ENCODE measurements around the gene PTPRZ1.

PTPRZ1 gene

DNA sequence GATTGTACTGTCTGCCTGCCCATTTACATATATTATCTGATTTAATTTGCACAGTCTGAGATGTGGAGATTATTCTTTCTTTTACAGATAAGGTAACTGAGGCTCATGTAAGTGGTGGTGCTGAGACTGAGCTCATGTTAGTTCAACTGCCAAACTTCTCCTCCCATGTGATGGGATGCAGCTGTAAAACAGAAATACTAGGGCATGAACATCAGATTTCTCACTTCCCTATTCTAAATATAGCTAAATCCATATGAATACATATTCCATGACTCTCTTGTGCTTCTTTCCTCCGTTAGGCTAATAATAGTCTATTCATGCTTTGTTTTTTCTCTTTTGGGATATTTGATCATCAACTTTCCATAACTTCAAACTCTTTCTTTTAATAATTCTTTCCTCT, 84.7 kb downstream of the PTPRZ1 start:
- TF ChIP-seq, protein P1, sequence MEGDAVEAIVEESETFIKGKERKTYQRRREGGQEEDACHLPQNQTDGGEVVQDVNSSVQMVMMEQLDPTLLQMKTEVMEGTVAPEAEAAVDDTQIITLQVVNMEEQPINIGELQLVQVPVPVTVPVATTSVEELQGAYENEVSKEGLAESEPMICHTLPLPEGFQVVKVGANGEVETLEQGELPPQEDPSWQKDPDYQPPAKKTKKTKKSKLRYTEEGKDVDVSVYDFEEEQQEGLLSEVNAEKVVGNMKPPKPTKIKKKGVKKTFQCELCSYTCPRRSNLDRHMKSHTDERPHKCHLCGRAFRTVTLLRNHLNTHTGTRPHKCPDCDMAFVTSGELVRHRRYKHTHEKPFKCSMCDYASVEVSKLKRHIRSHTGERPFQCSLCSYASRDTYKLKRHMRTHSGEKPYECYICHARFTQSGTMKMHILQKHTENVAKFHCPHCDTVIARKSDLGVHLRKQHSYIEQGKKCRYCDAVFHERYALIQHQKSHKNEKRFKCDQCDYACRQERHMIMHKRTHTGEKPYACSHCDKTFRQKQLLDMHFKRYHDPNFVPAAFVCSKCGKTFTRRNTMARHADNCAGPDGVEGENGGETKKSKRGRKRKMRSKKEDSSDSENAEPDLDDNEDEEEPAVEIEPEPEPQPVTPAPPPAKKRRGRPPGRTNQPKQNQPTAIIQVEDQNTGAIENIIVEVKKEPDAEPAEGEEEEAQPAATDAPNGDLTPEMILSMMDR (IDR thresholded peaks at IDR 0.05; ENCODE audit: borderline replicate concordance, control extremely low read depth, extremely low read depth, insufficient read depth, missing control alignments) = no peak
- in situ Hi-C loops (cut with MboI; ENCODE audit: low sequenced_read_pairs, unreplicated experiment) = no loop called here
- no peak for DNase-seq (ENCODE audit: low spot score)

DNA sequence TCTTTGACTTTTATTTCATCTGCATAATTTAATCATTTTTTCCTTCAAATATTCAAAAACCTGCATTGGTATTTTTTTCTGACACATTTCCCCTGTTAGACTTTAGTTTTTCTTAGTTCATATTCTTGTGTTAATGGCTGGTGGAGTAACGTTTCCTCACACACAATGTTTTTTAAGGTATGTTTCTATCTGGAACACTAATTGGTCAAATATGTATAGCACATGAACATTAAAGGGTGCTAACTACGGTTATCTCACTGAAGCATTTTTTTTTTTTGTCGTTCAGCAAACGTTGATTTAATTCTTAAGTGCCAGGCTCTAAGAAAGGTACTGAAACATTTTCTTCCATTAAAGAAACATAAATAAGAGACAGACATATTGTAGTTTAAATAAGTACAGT, 87.7 kb downstream of the PTPRZ1 start:
- no peak for DNase-seq (ENCODE audit: low spot score)
- in situ Hi-C loops (cut with MboI; ENCODE audit: low sequenced_read_pairs, unreplicated experiment) = no loop called here
- TF ChIP-seq, protein P1 (IDR thresholded peaks at IDR 0.05; ENCODE audit: borderline replicate concordance, control extremely low read depth, extremely low read depth, insufficient read depth, missing control alignments) = no peak

DNA sequence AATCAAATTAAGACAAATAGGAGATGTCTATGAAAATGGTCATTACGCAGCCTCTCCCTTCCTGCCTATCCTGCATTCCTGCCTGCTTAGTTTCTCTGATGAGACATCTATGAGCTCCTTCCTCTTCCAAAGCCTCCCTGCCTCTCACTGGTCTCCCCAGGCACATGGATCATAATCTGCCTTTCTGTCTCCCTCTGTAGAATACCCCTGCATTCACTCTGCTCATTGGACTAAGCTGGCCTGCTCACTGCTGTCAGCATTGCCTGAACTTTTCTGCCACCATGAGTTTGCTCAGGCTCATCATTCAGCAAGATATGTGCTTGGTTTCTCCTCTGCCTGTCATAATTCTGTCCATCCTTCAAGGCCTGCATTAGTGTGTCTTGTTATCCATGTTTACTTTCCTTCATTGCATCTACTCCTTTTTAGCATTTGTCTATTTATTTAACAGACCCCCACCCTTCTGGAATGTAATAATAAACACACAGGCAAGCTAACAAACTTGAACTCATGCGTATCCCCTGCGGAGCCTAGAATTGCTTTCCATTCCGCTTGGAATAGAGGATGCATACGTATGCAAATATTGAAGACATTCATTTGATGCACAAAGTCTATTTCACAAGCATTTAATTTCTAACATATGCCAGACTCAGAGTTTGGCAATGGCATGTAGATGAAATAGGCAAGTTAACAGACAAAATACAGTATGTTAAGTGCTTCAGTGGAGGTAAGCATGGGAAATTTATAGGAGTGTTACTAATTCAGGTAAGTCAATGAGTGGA, 88.3 kb downstream of the PTPRZ1 start:
- DNase-seq (ENCODE audit: low spot score) = no peak
- in situ Hi-C loops (cut with MboI; ENCODE audit: low sequenced_read_pairs, unreplicated experiment) = no loop called here
- TF ChIP-seq, protein P1 (IDR thresholded peaks at IDR 0.05; ENCODE audit: borderline replicate concordance, control extremely low read depth, extremely low read depth, insufficient read depth, missing control alignments) = no peak

DNA sequence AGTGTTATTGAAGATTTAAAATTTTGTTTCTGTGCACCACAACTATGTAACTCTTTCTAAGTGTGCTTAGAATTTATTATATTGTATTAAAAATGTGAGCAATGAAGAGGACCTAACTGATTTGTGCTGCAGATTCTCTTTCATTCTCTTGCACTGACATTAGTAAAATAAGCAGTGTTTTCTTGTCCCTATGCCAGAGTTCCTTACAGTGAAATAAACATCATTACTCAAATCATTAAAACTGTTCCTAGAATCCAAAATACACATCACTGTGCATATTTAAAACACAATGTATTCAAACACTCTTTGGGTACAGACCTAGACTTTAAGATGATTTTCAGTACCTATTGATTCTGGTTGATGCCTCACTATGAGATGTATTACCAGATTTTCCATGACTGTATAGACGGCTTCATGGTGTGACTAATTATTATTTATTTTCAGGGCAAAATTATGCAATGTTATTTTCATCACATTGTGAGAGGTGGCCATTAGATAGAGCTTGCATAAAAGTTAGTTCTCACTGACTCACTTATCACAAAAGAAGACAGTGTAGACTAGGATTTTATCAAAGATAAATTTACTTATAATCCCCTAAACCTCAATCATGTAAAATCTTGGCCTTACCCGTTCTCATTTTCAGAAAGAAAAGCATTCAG, 93.4 kb downstream of the PTPRZ1 start:
- TF ChIP-seq, protein P1 (IDR thresholded peaks at IDR 0.05; ENCODE audit: borderline replicate concordance, control extremely low read depth, extremely low read depth, insufficient read depth, missing control alignments) = no peak
- in situ Hi-C loops (cut with MboI; ENCODE audit: low sequenced_read_pairs, unreplicated experiment) = no loop called here
- DNase-seq (ENCODE audit: low spot score) = no peak

DNA sequence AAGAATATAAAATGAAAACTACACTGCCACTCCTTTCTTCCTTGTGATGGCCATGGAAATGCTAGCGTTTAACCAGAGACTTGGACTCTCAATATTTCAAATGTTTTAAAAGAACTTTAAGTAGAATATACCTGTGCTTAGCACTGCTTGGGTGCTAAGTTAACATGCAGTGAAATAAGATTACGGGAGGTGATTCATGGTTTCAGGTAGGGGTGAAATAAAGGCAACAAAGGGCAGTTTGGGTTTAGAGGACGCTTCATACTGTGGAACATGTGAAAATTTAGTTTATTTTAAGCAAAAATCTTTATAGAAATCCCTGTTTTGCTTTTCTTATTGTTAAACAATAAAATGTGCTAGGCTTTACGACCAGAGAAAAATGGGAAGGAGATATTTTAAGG, 94.0 kb downstream of the PTPRZ1 start:
- TF ChIP-seq, protein P1 (IDR thresholded peaks at IDR 0.05; ENCODE audit: borderline replicate concordance, control extremely low read depth, extremely low read depth, insufficient read depth, missing control alignments) = no peak
- in situ Hi-C loops (cut with MboI; ENCODE audit: low sequenced_read_pairs, unreplicated experiment) = no loop called here
- no peak for DNase-seq (ENCODE audit: low spot score)

DNA sequence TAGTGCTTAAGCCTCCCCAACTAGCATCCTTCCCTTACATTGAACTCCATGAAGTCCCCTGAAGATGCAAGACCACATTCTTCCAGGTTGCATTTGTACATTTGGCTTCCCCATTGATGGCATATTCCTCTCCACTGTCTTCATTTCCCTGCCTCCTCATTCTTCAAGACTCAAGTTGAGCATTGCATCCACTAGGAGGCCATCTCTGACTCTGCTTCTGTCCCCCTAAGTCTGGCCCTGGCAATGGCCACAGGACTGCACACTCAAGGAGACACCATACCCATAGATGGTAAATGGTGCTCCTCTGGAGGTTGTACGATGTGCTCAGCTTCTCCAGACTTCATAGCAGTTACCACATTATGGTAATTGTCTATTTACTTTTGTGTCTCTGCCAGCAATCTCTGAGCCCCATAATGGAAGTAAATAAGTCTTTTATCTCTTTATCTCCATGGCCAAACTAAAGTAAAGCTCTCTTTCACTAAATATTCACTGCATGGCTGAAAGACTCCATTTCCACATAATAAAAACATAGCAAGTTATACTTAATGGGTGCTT, 112.6 kb downstream of the PTPRZ1 start:
- in situ Hi-C loops (cut with MboI; ENCODE audit: low sequenced_read_pairs, unreplicated experiment) = loop anchor here (25.0 kb wide), 1 partner anchor 873 kb away; no protein-coding TSS in a partner anchor
- TF ChIP-seq, protein P1 (IDR thresholded peaks at IDR 0.05; ENCODE audit: borderline replicate concordance, control extremely low read depth, extremely low read depth, insufficient read depth, missing control alignments) = no peak

More for the DNA sequence above, 112.6 kb downstream of the PTPRZ1 start:
- DNase-seq (ENCODE audit: low spot score) = no peak

All from GM13976 (cell line).